HG03159 (cell line): ENCODE data around the gene PLXNA3.

ENCODE experiments used
- ATAC-seq: cut with Tn5 transposase; IDR thresholded peaks from one replicate; pipeline ENCODE4 v1.9.1; 2021; ENCODE audit warnings: mild to moderate bottlenecking, moderate library complexity; ENCODE audit not compliant: unreplicated experiment

Gene PLXNA3

GRCh38 chrX:154457491-154458115 is 478 bp upstream of the PLXNA3 start:
- peak; percentile 57 for ATAC-seq

GRCh38 chrX:154458954-154459778 is 1.1 kb downstream of the PLXNA3 start:
- ATAC-seq, result no peak

GRCh38 chrX:154459832-154460231 is 1.8 kb downstream of the PLXNA3 start:
- no peak for ATAC-seq

- no peak for ATAC-seq
Measured at GRCh38 chrX:154460326-154460725, 2.2 kb downstream of the PLXNA3 start.

- ATAC-seq, result no peak
Measured at GRCh38 chrX:154462396-154462795, 4.3 kb downstream of the PLXNA3 start.

GRCh38 chrX:154463611-154464220 is 5.6 kb downstream of the PLXNA3 start:
- no peak for ATAC-seq

- no peak for ATAC-seq
Measured at GRCh38 chrX:154464806-154465365, 6.8 kb downstream of the PLXNA3 start.

GRCh38 chrX:154465601-154466000 is 7.5 kb downstream of the PLXNA3 start:
- ATAC-seq, result no peak

- no peak for ATAC-seq
Measured at GRCh38 chrX:154466036-154466435, 8.0 kb downstream of the PLXNA3 start.

GRCh38 chrX:154466907-154467306 is 8.8 kb downstream of the PLXNA3 start:
- ATAC-seq, result no peak

GRCh38 chrX:154467556-154467955 is 9.5 kb downstream of the PLXNA3 start:
- ATAC-seq, result no peak

GRCh38 chrX:154468217-154468616 is 10.1 kb downstream of the PLXNA3 start:
- no peak for ATAC-seq

GRCh38 chrX:154469114-154469513 is 11.0 kb downstream of the PLXNA3 start:
- ATAC-seq, result no peak

- no peak for ATAC-seq
Measured at GRCh38 chrX:154469880-154470279, 11.8 kb downstream of the PLXNA3 start.

GRCh38 chrX:154470434-154470833 is 12.4 kb downstream of the PLXNA3 start:
- ATAC-seq, result no peak

- no peak for ATAC-seq
Measured at GRCh38 chrX:154470914-154471568, 13.0 kb downstream of the PLXNA3 start.

- no peak for ATAC-seq
Measured at GRCh38 chrX:154471839-154472684, 14.0 kb downstream of the PLXNA3 start.

- ATAC-seq, result no peak
Measured at GRCh38 chrX:154472685-154473632, 14.9 kb downstream of the PLXNA3 start.

- no peak for ATAC-seq
Measured at GRCh38 chrX:154473683-154474082, 15.6 kb downstream of the PLXNA3 start.
